Measurements from ENCODE around the gene RBM18.

DNA sequence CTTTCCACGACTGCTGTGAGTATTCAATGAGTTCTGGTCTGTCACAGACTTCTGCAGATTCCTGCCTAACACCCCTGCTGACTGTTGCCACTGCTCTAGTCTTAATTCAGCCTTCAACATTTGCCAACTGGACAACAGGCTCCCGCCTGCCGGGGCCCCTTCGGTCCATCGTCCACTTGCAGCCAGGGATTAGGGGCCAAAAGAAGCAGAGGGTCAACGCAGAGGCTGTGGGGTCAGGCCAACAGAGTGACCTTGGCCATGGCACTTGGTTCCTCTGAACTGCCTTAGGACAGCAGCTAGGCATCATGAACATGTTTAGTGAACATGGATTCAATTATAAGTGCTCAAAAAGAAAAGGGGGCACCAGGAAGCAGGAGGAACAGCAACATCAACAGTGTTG lies 76.3 kb downstream of the RBM18 start:
- TF ChIP-seq, protein P1, sequence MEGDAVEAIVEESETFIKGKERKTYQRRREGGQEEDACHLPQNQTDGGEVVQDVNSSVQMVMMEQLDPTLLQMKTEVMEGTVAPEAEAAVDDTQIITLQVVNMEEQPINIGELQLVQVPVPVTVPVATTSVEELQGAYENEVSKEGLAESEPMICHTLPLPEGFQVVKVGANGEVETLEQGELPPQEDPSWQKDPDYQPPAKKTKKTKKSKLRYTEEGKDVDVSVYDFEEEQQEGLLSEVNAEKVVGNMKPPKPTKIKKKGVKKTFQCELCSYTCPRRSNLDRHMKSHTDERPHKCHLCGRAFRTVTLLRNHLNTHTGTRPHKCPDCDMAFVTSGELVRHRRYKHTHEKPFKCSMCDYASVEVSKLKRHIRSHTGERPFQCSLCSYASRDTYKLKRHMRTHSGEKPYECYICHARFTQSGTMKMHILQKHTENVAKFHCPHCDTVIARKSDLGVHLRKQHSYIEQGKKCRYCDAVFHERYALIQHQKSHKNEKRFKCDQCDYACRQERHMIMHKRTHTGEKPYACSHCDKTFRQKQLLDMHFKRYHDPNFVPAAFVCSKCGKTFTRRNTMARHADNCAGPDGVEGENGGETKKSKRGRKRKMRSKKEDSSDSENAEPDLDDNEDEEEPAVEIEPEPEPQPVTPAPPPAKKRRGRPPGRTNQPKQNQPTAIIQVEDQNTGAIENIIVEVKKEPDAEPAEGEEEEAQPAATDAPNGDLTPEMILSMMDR (IDR thresholded peaks at IDR 0.05) = no peak
- TF ChIP-seq POLR2A (IDR thresholded peaks at IDR 0.05) = no peak
- TF ChIP-seq POLR2AphosphoS5 (IDR thresholded peaks at IDR 0.05) = no peak
